Natural killer cell treated with Interleukin-12 subunit alpha and Interleukin-12 subunit beta and Interleukin-15 and Interleukin-18, amount 100 ng/mL, for 72 hours (primary cell): ENCODE results near the gene SF3B2. TPM values are rescaled to one million over a fixed set of nuclear protein-coding genes. Genes with fewer than 3 reads are reported as not detected.
"Not testable (repeated sequence)": the region's sequence is repeated elsewhere in the genome, so short reads cannot be mapped to it uniquely, and the experiment has no call there.

Source experiments
- ATAC-seq, 2 donors: fragments of 150-1000 bp; cut with Tn5 transposase in 1 of 2; sonication (Bioruptor Pico), chemical (Tn5 transposase) in 1 of 2; 2 replicates each; pipeline ENCODE4 v1.10.0; 2021
- DNase-seq: peaks from one replicate; pipeline ENCODE4 v3.0.0; 2022; ENCODE audit warnings: low spot score
- H3K27ac Mint-ChIP-seq, 2 donors: 1 replicate in 1 of 2; 2 replicates in 1 of 2; pipeline ENCODE4 v1.8.0; 2022; ENCODE audit warnings: mixed read lengths in 2 of 2, mild to moderate bottlenecking in 1 of 2, moderate library complexity in 1 of 2
- H3K27me3 Mint-ChIP-seq, 2 donors: 1 replicate in 1 of 2; 2 replicates in 1 of 2; pipeline ENCODE4 v1.8.0; 2022; ENCODE audit warnings: mixed read lengths in 2 of 2
- H3K36me3 Mint-ChIP-seq: one replicate; pipeline ENCODE4 v1.8.0; 2022; ENCODE audit warnings: mixed read lengths
- H3K4me1 Mint-ChIP-seq, 2 donors: 1 replicate in 1 of 2; 2 replicates in 1 of 2; pipeline ENCODE4 v1.8.0; 2022; ENCODE audit warnings: low read depth in 2 of 2, mixed read lengths in 2 of 2, mild to moderate bottlenecking in 1 of 2
- H3K4me3 Mint-ChIP-seq: one replicate; pipeline ENCODE4 v1.8.0; 2022; ENCODE audit warnings: mixed read lengths
- H3K9me3 Mint-ChIP-seq: 2 replicates; pipeline ENCODE4 v1.8.0; 2022; ENCODE audit warnings: mixed read lengths
- total RNA-seq, 2 donors: library from RNA; stranded (reverse); gene quantifications; one replicate each; pipeline ENCODE4 v1.2.3, GENCODE V29; 2022

Gene SF3B2
- total RNA-seq, 2 donors from 2014 or later = 227 to 286 TPM

GRCh38 chr11:66080055-66080817 is 28.1 kb downstream of the SF3B2 start:
- ATAC-seq = peak; percentile 65 to 67
- H3K4me1 Mint-ChIP-seq = peaks cover 47 to 65% of the 10 kb centered on the region in 2 donors
- DNase-seq = no peak
- no peaks in the 10 kb centered on the region for H3K36me3 Mint-ChIP-seq
- H3K9me3 Mint-ChIP-seq = no peaks in the 10 kb centered on the region
- peak overlapping the region; percentile 70 for H3K4me3 Mint-ChIP-seq
- no peaks in the 10 kb centered on the region for H3K27me3 Mint-ChIP-seq
- peak overlapping the region; percentile 92 to 96 for H3K27ac Mint-ChIP-seq

- H3K4me3 Mint-ChIP-seq = peak overlapping the region; percentile 70
- no peaks in the 10 kb centered on the region for H3K9me3 Mint-ChIP-seq
- ATAC-seq = peak; percentile 80 to 87
- peaks cover 47 to 65% of the 10 kb centered on the region in 2 donors for H3K4me1 Mint-ChIP-seq
- H3K27me3 Mint-ChIP-seq = no peaks in the 10 kb centered on the region
- peak; percentile 73 for DNase-seq
- H3K27ac Mint-ChIP-seq = peak overlapping the region; percentile 92 to 96
- no peaks in the 10 kb centered on the region for H3K36me3 Mint-ChIP-seq
Observed at GRCh38 chr11:66081505-66081904, 29.3 kb downstream of the SF3B2 start.

GRCh38 chr11:66082946-66083698 is 31.0 kb downstream of the SF3B2 start:
- H3K27me3 Mint-ChIP-seq = no peaks in the 10 kb centered on the region
- no peaks in the 10 kb centered on the region for H3K9me3 Mint-ChIP-seq
- peaks cover 50 to 63% of the 10 kb centered on the region in 2 donors for H3K4me1 Mint-ChIP-seq
- H3K27ac Mint-ChIP-seq = peak overlapping the region; percentile 6 to 10
- no peak for ATAC-seq
- no peak for DNase-seq
- no peaks in the 10 kb centered on the region for H3K36me3 Mint-ChIP-seq
- H3K4me3 Mint-ChIP-seq = no peak overlapping the region

GRCh38 chr11:66083767-66084166 is 31.6 kb downstream of the SF3B2 start:
- Mint-ChIP-seq H3K4me1 (peaks cover 47 to 56% of the 10 kb centered on the region in 2 donors), H3K36me3 (no peaks in the 10 kb centered on the region), H3K4me3 (no peak overlapping the region), H3K9me3 (no peaks in the 10 kb centered on the region), H3K27me3 (no peaks in the 10 kb centered on the region), H3K27ac (peak overlapping the region; percentile 6 to 10)
- ATAC-seq (no peak), DNase-seq (no peak)

GRCh38 chr11:66084821-66085475 is 32.8 kb downstream of the SF3B2 start:
- H3K4me1 Mint-ChIP-seq = peaks cover 40 to 45% of the 10 kb centered on the region in 2 donors
- ATAC-seq (no peak), DNase-seq (no peak)
- no peak overlapping the region for H3K4me3 Mint-ChIP-seq
- no peaks in the 10 kb centered on the region for H3K27me3 Mint-ChIP-seq
- H3K27ac Mint-ChIP-seq = peak overlapping the region in 1 of 2 donors; percentile 10
- no peaks in the 10 kb centered on the region for H3K36me3 Mint-ChIP-seq
- no peaks in the 10 kb centered on the region for H3K9me3 Mint-ChIP-seq

DNA sequence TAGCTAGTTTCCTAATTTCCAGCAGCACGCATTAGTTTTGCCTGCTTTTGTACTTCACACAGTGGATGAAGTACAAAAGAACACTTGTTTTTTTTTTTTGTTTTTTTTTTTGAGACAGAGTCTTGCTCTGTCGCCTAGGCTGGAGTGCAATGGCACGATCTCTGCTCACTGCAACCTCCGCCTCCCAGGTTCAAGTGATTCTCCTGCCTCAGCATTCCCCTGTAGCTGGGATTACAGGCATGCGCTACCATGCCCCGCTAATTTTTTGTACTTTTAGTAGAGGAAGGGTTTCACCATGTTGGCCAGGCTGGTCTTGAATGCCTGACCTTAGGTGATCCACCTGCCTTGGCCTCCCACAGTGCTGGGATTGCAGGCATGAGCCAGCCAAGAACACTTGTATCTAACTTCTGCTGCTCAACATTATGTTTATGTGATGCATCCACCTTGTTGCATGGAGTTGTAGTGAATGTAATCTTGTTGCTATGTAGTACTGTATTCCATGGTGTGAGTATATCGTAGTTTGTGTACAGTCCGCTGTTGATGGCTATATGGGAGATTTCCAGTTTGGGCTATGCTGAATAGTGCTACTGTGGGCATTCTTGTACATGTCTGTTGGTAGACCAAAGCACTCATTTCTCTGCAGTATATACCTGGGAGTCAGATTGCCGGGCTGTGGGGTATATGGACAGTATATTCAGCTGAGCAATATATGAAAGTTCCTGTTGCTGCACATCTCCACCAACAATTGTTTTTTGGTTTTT is 35.2 kb downstream of the SF3B2 start:
- H3K27ac Mint-ChIP-seq = no peak overlapping the region
- H3K27me3 Mint-ChIP-seq = no peaks in the 10 kb centered on the region
- no peaks in the 10 kb centered on the region for H3K9me3 Mint-ChIP-seq
- no peaks in the 10 kb centered on the region for H3K36me3 Mint-ChIP-seq
- H3K4me1 Mint-ChIP-seq = peaks cover 18 to 21% of the 10 kb centered on the region in 2 donors
- DNase-seq = no peak
- H3K4me3 Mint-ChIP-seq = no peak overlapping the region
- ATAC-seq = no peak

DNA sequence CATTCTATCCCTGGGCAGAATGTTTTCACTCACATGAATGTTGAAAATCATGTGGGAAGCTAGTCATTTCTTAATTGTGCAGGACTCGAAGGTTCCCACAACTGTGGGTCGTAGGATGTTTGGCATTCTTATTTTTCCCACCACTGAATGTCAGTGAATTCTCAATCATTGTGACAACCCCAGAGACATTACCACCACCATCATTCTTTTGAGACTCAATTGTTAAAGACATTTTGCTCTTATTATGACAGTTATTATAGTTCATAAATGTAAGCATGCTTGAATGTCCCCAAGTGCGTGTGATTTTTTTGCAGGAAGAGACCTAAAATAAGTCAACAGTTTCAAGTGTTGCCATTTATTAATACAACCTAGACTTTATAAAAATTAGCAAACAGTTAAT is 36.9 kb downstream of the SF3B2 start:
- Mint-ChIP-seq H3K4me1 (peaks cover 8 to 19% of the 10 kb centered on the region in 2 donors), H3K36me3 (no peaks in the 10 kb centered on the region), H3K27ac (no peak overlapping the region), H3K4me3 (no peak overlapping the region), H3K27me3 (no peaks in the 10 kb centered on the region), H3K9me3 (no peaks in the 10 kb centered on the region)
- DNase-seq = no peak
- no peak for ATAC-seq

DNA sequence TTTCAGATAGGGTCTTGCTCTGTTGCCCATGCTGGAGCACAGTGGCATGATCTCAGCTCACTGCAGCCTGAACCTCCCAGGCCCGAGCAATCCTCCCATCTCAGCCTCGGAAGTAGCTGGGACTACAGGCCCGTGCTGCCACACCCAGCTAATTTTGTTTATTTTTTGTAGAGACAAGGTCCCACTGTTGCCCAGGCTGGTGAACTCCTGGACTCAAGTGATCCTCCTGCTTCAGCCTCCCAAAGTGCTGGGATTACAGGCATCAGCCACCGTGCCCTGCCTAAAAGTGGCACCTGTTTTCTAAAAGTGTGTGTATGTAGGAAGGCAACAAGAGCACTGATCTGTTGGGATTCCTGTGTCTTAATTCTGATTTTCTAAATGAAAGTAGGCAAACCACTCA is 38.1 kb downstream of the SF3B2 start:
- ATAC-seq (no peak), DNase-seq (no peak)
- no peak overlapping the region for H3K4me3 Mint-ChIP-seq
- H3K9me3 Mint-ChIP-seq = no peaks in the 10 kb centered on the region
- H3K36me3 Mint-ChIP-seq = no peaks in the 10 kb centered on the region
- no peak overlapping the region for H3K27ac Mint-ChIP-seq
- H3K4me1 Mint-ChIP-seq = peaks cover 0 to 12% of the 10 kb centered on the region in 2 donors
- H3K27me3 Mint-ChIP-seq = no peaks in the 10 kb centered on the region

- H3K27me3 Mint-ChIP-seq, H3K4me3 Mint-ChIP-seq, H3K36me3 Mint-ChIP-seq, H3K27ac Mint-ChIP-seq, ATAC-seq, H3K9me3 Mint-ChIP-seq, DNase-seq: not testable (repeated sequence)
- peaks cover 0 to 12% of the 10 kb centered on the region in 2 donors for H3K4me1 Mint-ChIP-seq
Observed at GRCh38 chr11:66092125-66092524, 40.0 kb downstream of the SF3B2 start.

DNA sequence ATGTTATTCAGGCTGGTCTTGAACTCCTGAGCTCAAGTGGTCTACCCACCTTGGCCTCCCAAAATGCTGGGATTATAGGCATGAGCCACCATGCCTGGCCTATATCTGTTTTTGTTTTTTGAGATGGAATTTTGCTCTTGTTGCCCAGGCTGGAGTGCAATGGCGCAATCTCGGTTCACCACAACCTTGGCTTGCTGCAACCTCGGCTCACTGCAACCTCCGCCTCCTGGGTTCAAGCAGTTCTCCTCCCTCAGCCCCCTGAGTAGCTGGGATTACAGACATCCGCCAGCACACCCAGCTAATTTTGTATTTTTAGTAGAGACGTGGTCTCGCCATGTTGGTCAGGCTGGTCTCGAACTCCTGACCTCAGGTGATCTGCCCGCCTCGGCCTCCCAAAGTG is 47.6 kb downstream of the SF3B2 start:
- ATAC-seq, DNase-seq, H3K4me3 Mint-ChIP-seq, H3K9me3 Mint-ChIP-seq, H3K27me3 Mint-ChIP-seq, H3K36me3 Mint-ChIP-seq: not testable (repeated sequence)
- H3K4me1 Mint-ChIP-seq = peaks cover 28 to 31% of the 10 kb centered on the region in 2 donors
- peak overlapping the region; percentile 85 to 89 for H3K27ac Mint-ChIP-seq

DNA sequence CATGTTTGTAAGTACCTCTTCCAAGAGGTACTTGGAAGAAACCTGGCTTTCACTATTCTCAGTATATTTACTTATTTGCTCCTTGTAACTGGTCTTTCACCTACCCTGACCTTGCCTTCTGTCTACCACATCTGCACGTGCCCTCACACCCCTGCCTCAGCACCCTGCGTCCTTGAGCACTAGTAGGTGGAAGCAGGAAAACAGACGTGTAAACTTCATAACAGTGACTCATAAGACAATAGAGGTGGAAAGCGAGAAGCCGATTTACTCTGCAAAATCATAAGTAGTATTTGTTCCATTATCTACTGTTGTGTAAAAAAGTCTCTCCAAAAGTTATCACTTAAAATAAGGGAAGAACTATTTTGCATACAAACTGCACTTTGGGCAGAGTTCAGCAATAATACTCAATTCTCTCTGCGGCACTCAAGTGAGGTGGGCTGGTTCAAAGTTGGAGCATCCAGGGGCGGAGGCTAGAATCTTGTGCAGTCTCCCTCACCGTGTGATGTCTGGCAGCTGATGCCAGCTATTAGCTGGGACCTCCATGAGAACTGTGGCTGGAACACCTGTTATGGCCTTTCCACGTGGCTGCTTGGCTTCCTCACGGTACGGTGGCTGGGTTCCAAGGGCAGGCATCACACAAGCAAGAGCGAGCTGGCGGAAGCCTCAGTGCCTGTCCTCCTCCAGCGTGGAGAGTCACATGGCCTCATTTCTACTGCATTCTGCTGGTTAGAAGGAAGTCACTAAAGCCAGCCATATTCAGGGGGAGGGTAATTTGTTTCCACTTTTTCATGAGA is 48.3 kb downstream of the SF3B2 start:
- H3K4me1 Mint-ChIP-seq = peaks cover 34 to 35% of the 10 kb centered on the region in 2 donors
- peak overlapping the region; percentile 85 to 89 for H3K27ac Mint-ChIP-seq
- DNase-seq = peak; percentile 69
- no peaks in the 10 kb centered on the region for H3K27me3 Mint-ChIP-seq
- H3K36me3 Mint-ChIP-seq = no peaks in the 10 kb centered on the region
- peak; percentile 85 to 91 for ATAC-seq
- H3K9me3 Mint-ChIP-seq = no peaks in the 10 kb centered on the region
- H3K4me3 Mint-ChIP-seq = peak overlapping the region; percentile 91

DNA sequence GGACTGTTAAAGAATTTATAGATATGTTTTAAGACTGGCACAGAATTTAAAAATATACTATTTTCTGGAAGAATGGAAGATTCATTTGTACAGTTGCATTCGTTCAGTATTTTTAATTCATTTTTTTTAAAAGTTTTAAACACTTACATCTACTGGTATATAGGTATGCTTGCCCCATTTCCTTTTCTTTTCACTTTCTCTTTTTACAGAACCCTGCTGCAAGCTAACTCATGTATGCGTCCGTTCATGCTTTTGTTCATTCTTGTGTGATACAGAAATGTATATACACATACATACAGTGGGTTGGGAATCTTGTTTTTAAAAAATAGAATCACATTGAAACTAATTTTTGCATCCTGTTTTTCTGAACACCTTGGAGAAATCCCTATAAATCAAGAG is 48.9 kb downstream of the SF3B2 start:
- H3K27me3 Mint-ChIP-seq = no peaks in the 10 kb centered on the region
- H3K27ac Mint-ChIP-seq = peak overlapping the region; percentile 85 to 89
- no peaks in the 10 kb centered on the region for H3K9me3 Mint-ChIP-seq
- ATAC-seq (peak; percentile 51 to 57), DNase-seq (no peak)
- no peaks in the 10 kb centered on the region for H3K36me3 Mint-ChIP-seq
- peaks cover 34 to 39% of the 10 kb centered on the region in 2 donors for H3K4me1 Mint-ChIP-seq
- H3K4me3 Mint-ChIP-seq = peak overlapping the region; percentile 91
